Kasumi-1 (cell line): ENCODE data around the gene BPTF.
"Not testable (repeated sequence)": the region's sequence is repeated elsewhere in the genome, so short reads cannot be mapped to it uniquely, and the experiment has no call there.

Source experiments
- DNase-seq, 2 experiments: peaks; one replicate each; lab custom pipeline; 2025; lab: John Stamatoyannopoulos, UW

BPTF gene

GRCh38 chr17:67833134-67833533 lies 7.8 kb downstream of the BPTF start:
- DNase-seq: no peak

- DNase-seq: no peak
These were observed 8.8 kb downstream of the BPTF start for GRCh38 chr17:67833946-67834631.

GRCh38 chr17:67834634-67835033 lies 9.3 kb downstream of the BPTF start:
- DNase-seq: no peak

- no peak for DNase-seq
These were observed 11.1 kb downstream of the BPTF start for GRCh38 chr17:67836205-67836987.

- DNase-seq: no peak
These were observed 12.7 kb downstream of the BPTF start for GRCh38 chr17:67837965-67838364.

GRCh38 chr17:67838538-67838937 lies 13.2 kb downstream of the BPTF start:
- no peak for DNase-seq

GRCh38 chr17:67841992-67842391 lies 16.7 kb downstream of the BPTF start:
- DNase-seq: no peak

- no peak for DNase-seq
These were observed 17.3 kb downstream of the BPTF start for GRCh38 chr17:67842648-67843047.

GRCh38 chr17:67845374-67845773 lies 20.1 kb downstream of the BPTF start:
- no peak for DNase-seq

- not testable (repeated sequence) for DNase-seq
These were observed 22.9 kb downstream of the BPTF start for GRCh38 chr17:67848189-67848588.

GRCh38 chr17:67848846-67849245 lies 23.5 kb downstream of the BPTF start:
- DNase-seq: peak; percentile 23 to 30

- no peak for DNase-seq
These were observed 25.8 kb downstream of the BPTF start for GRCh38 chr17:67850991-67851631.

- no peak for DNase-seq
These were observed 28.4 kb downstream of the BPTF start for GRCh38 chr17:67853703-67854102.

GRCh38 chr17:67854378-67854777 lies 29.1 kb downstream of the BPTF start:
- DNase-seq: no peak

- DNase-seq: peak; percentile 86 to 88
These were observed 30.4 kb downstream of the BPTF start for GRCh38 chr17:67855504-67856324.

GRCh38 chr17:67856402-67856801 lies 31.1 kb downstream of the BPTF start:
- not testable (repeated sequence) for DNase-seq

- DNase-seq: peak in 1 of 2 experiments; percentile 22
These were observed 37.4 kb downstream of the BPTF start for GRCh38 chr17:67862614-67863217.

GRCh38 chr17:67863624-67864247 lies 38.4 kb downstream of the BPTF start:
- DNase-seq: no peak

- DNase-seq: no peak
These were observed 40.1 kb downstream of the BPTF start for GRCh38 chr17:67865438-67865837.

GRCh38 chr17:67867591-67867990 lies 42.3 kb downstream of the BPTF start:
- no peak for DNase-seq

- DNase-seq: no peak
These were observed 42.9 kb downstream of the BPTF start for GRCh38 chr17:67868176-67868575.
